ENCODE results near the gene RAI1. TPM values are rescaled to one million over a fixed set of nuclear protein-coding genes. Genes with fewer than 3 reads are reported as not detected.

The RAI1 gene
- total and polyA plus RNA-seq, 9 donors = 1.5 to 57.7 (median 35.3) TPM

GRCh38 chr17:17814162-17815061 is 133.2 kb downstream of the RAI1 start:
- Histone ChIP-seq H3K36me3 (no peaks in the 10 kb centered on the region), H3K9me3 (no peaks in the 10 kb centered on the region), H3K4me1 (ENCODE audit: insufficient read depth) (peaks cover 14% of the 10 kb centered on the region), H3K4me3 (no peak overlapping the region), H3K27me3 (no peaks in the 10 kb centered on the region), H3K27ac (peak overlapping the region in 1 of 2 donors; percentile 14)
- WGBS, 3 donors = 80 to 82% (median 80%) methylated on average over 15 to 20 of the region's 20 CpGs
- intact Hi-C loops (cut with DNase I) = loop anchor here (5.0 to 10.0 kb wide), 5 partner anchors 43 to 460 kb away; partner anchors contain the start of genes ATPAF2 (in 1 of the 4) and GID4 (in 1 of the 4)
- DNase-seq = no peak
- TF ChIP-seq CTCF (IDR thresholded peaks at IDR 0.05) (no peak), POLR2A (IDR thresholded peaks at IDR 0.05) (no peak), EP300 (IDR thresholded peaks at IDR 0.05) (no peak)

- no peak for TF ChIP-seq CTCF (IDR thresholded peaks at IDR 0.05)
- no peak for TF ChIP-seq POLR2A (IDR thresholded peaks at IDR 0.05)
- no peak for TF ChIP-seq EP300 (IDR thresholded peaks at IDR 0.05)
- Histone ChIP-seq H3K27ac (no peak overlapping the region), H3K4me3 (no peak overlapping the region), H3K36me3 (no peaks in the 10 kb centered on the region), H3K27me3 (no peaks in the 10 kb centered on the region), H3K9me3 (no peaks in the 10 kb centered on the region), H3K4me1 (ENCODE audit: insufficient read depth) (peaks cover 12% of the 10 kb centered on the region)
- WGBS, 3 donors = 69 to 77% (median 69%) methylated on average over 8 of the region's 8 CpGs
- DNase-seq = no peak
- intact Hi-C loops (cut with DNase I) = loop anchor here in 2 of 4 donors (10.0 kb wide), 2 partner anchors 220 to 460 kb away; partner anchors contain the start of genes ATPAF2 (in 1 of the 2) and GID4 (in 1 of the 2)
Measured at GRCh38 chr17:17815062-17815406, 133.8 kb downstream of the RAI1 start.

- peaks cover 10% of the 10 kb centered on the region for H3K4me1 ChIP-seq (ENCODE audit: insufficient read depth)
- TF ChIP-seq POLR2A (IDR thresholded peaks at IDR 0.05) (no peak), CTCF (IDR thresholded peaks at IDR 0.05) (no peak), EP300 (IDR thresholded peaks at IDR 0.05) (no peak)
- WGBS, 3 donors = 82 to 87% (median 85%) methylated on average over 17 of the region's 17 CpGs
- intact Hi-C loops (cut with DNase I) = loop anchor here in 2 of 4 donors (10.0 kb wide), 2 partner anchors 219 to 461 kb away; partner anchors contain the start of genes ATPAF2 (in 1 of the 2) and GID4 (in 1 of the 2)
- H3K9me3 ChIP-seq = no peaks in the 10 kb centered on the region
- no peak for DNase-seq
- no peaks in the 10 kb centered on the region for H3K27me3 ChIP-seq
- no peak overlapping the region for H3K4me3 ChIP-seq
- no peak overlapping the region for H3K27ac ChIP-seq
- H3K36me3 ChIP-seq = no peaks in the 10 kb centered on the region
Measured at GRCh38 chr17:17815436-17816200, 134.4 kb downstream of the RAI1 start.

- no peaks in the 10 kb centered on the region for H3K27me3 ChIP-seq
- DNase-seq = no peak
- no peaks in the 10 kb centered on the region for H3K9me3 ChIP-seq
- intact Hi-C loops (cut with DNase I) = loop anchor here in 2 of 4 donors (10.0 kb wide), 2 partner anchors 218 to 462 kb away; partner anchors contain the start of genes ATPAF2 (in 1 of the 2) and GID4 (in 1 of the 2)
- TF ChIP-seq EP300 (IDR thresholded peaks at IDR 0.05) = no peak
- TF ChIP-seq POLR2A (IDR thresholded peaks at IDR 0.05) = no peak
- TF ChIP-seq CTCF (IDR thresholded peaks at IDR 0.05) = no peak
- no peak overlapping the region for H3K27ac ChIP-seq
- H3K36me3 ChIP-seq = no peaks in the 10 kb centered on the region
- peaks cover 10% of the 10 kb centered on the region for H3K4me1 ChIP-seq (ENCODE audit: insufficient read depth)
- no peak overlapping the region for H3K4me3 ChIP-seq
- 94 to 98% (median 96%) methylated on average over 10 to 22 of the region's 22 CpGs for WGBS, 3 donors
Measured at GRCh38 chr17:17816240-17816814, 135.1 kb downstream of the RAI1 start.

Data from ovary (tissue), 9 donors.